HK-2 (cell line): Measurements from ENCODE around the gene KCNT1.

ENCODE experiments used
- DNase-seq: peaks from one replicate; pipeline ENCODE4 v3.0.0-alpha.2; 2018; ENCODE audit not compliant: unreplicated experiment

The KCNT1 gene

GRCh38 chr9:135799261-135799660, 97.3 kb downstream of the KCNT1 start:
- DNase-seq, result no peak

- DNase-seq, result no peak
Measured at GRCh38 chr9:135801070-135801469, 99.1 kb downstream of the KCNT1 start.

- DNase-seq, result no peak
Measured at GRCh38 chr9:135802876-135803419, 101.0 kb downstream of the KCNT1 start.

- DNase-seq, result no peak
Measured at GRCh38 chr9:135803441-135803840, 101.5 kb downstream of the KCNT1 start.

- no peak for DNase-seq
Measured at GRCh38 chr9:135804581-135805421, 102.8 kb downstream of the KCNT1 start.

GRCh38 chr9:135805422-135806022, 103.5 kb downstream of the KCNT1 start:
- DNase-seq, result no peak

- DNase-seq, result no peak
Measured at GRCh38 chr9:135809166-135809565, 107.2 kb downstream of the KCNT1 start.

- no peak for DNase-seq
Measured at GRCh38 chr9:135810806-135811575, 109.0 kb downstream of the KCNT1 start.

- no peak for DNase-seq
Measured at GRCh38 chr9:135811801-135812200, 109.8 kb downstream of the KCNT1 start.

GRCh38 chr9:135812961-135813360, 111.0 kb downstream of the KCNT1 start:
- DNase-seq, result no peak

- DNase-seq, result no peak
Measured at GRCh38 chr9:135813671-135814290, 111.8 kb downstream of the KCNT1 start.

- DNase-seq, result no peak
Measured at GRCh38 chr9:135814421-135815095, 112.6 kb downstream of the KCNT1 start.

GRCh38 chr9:135815413-135815812, 113.4 kb downstream of the KCNT1 start:
- DNase-seq, result no peak

GRCh38 chr9:135815830-135816650, 114.1 kb downstream of the KCNT1 start:
- DNase-seq, result no peak

GRCh38 chr9:135816651-135816970, 114.6 kb downstream of the KCNT1 start:
- DNase-seq, result no peak

- no peak for DNase-seq
Measured at GRCh38 chr9:135817951-135818717, 116.1 kb downstream of the KCNT1 start.

- no peak for DNase-seq
Measured at GRCh38 chr9:135818718-135819475, 116.9 kb downstream of the KCNT1 start.

GRCh38 chr9:135819905-135820304, 117.9 kb downstream of the KCNT1 start:
- no peak for DNase-seq

GRCh38 chr9:135820661-135821060, 118.7 kb downstream of the KCNT1 start:
- DNase-seq, result no peak
